ENCODE data around the gene OR6J1.

GRCh38 chr14:22596354-22596879 is 47.7 kb downstream of the OR6J1 start:
- no peak for TF ChIP-seq EZH2 (IDR thresholded peaks at IDR 0.05; ENCODE audit: insufficient read depth, poor library complexity, severe bottlenecking)
- no peak for TF ChIP-seq EZH2phosphoT487 (IDR thresholded peaks at IDR 0.05; ENCODE audit: insufficient read depth, low read depth)
